Mammary epithelial cell (primary cell): ENCODE results near the gene XXYLT1.

Experiments used
- CTCF ChIP-seq, 2 donors: IDR thresholded peaks in 1 of 2; conservative IDR thresholded peaks in 1 of 2; 2 replicates each; pipeline ENCODE4 v1.5.1; 2011 to 2012; ENCODE audit warnings: inconsistent platforms in 2 of 2, low read length in 2 of 2, mild to moderate bottlenecking in 2 of 2, control low read depth in 1 of 2, low read depth in 1 of 2; ENCODE audit not compliant: insufficient read depth in 1 of 2; ENCODE audit errors: extremely low read depth in 1 of 2
- EZH2 ChIP-seq: IDR thresholded peaks from 2 replicates; pipeline ENCODE4 v1.6.1; 2012; ENCODE audit warnings: low read length, inconsistent platforms, borderline replicate concordance

DNA sequence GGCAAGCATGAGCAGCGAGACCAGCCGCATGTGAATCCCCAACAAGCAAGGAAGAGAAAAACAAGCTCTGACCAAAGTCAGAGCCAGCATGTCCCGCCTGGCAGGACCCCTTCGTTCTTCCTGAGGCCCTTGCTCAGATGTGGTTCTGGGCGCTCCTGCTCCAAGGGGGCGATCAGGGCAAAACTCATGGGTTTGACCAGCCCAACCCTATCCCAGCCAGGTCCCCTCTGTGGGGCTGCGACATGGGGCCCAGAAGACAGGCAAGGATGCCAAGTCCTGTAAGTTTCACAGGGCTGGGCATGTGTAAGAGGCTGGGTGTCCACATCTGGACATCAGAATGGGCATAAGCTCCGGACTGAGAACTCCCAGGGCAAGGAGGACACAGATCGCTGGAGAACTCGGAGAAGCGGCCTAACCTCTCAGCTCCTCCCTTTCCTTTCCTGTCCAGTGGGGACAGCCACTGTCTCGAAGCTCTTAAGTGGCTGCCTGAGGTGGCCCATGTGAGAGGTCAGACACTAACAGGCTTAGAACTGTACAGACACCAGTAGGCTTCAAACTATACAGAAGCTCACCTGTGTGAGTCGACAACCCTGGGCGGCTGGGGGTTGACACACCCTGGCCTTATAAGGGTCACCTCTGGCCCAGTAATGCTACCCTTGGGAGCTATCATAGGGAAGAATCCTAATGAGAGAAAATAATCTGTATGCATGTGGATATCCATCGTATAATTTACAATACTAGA, 48.9 kb downstream of the XXYLT1 start:
- no peak for TF ChIP-seq CTCF (conservative IDR thresholded peaks at IDR 0.05 in 1 of 2, IDR thresholded peaks at IDR 0.05 in 1 of 2; ENCODE audit: extremely low read depth in 1 of 2, insufficient read depth in 1 of 2, low read depth in 1 of 2, low read length in 2 of 2)
- TF ChIP-seq EZH2 = no peak
